ENCODE measurements around the gene TBC1D28.
"Not testable (repeated sequence)": the region's sequence is repeated elsewhere in the genome, so short reads cannot be mapped to it uniquely, and the experiment has no call there.

Gene TBC1D28

GRCh38 chr17:18644291-18644690 is at the start of gene TBC1D28:
TSS of gene TBC1D28 (minus strand) at chr17:18644391. CDS start at chr17:18641352, 3,039 bp downstream.
- H3K36me3 ChIP-seq (ENCODE audit: control insufficient read depth in 2 of 2, insufficient read depth in 1 of 2, low read length in 2 of 2); H3K4me1 ChIP-seq (ENCODE audit: control insufficient read depth, insufficient read depth, low read length); H3K4me3 ChIP-seq (ENCODE audit: low read depth, low read length); CTCF ChIA-PET; H3K9me3 ChIP-seq (ENCODE audit: control insufficient read depth, insufficient read depth, low read depth, low read length); POLR2A ChIA-PET; H3K27ac ChIP-seq (ENCODE audit: extremely low read depth, low read depth, low read length): not testable (repeated sequence)

GRCh38 chr17:18682668-18683067 is 38.5 kb upstream of the TBC1D28 start:
- Histone ChIP-seq H3K27ac (ENCODE audit: extremely low read depth, low read depth, low read length) (peak overlapping the region; percentile 41; the same call in 1 of the 2 replicates), H3K36me3 (ENCODE audit: control insufficient read depth in 2 of 2, insufficient read depth in 1 of 2, low read length in 2 of 2) (peaks cover 0 to 20% of the 10 kb centered on the region in 2 experiments; a peak in 1 of 3 replicates)
- H3K4me1 ChIP-seq (ENCODE audit: control insufficient read depth, insufficient read depth, low read length); H3K4me3 ChIP-seq (ENCODE audit: low read depth, low read length); H3K9me3 ChIP-seq (ENCODE audit: control insufficient read depth, insufficient read depth, low read depth, low read length): not testable (repeated sequence)
- ChIA-PET CTCF (interaction anchor here (0.7 kb wide), 1 partner anchor 1159 kb away, joined by 3 read pairs; no protein-coding TSS in a partner anchor), POLR2A (interaction anchor here (0.5 to 1.1 kb wide), 4 partner anchors 15 to 226 kb away, joined by 3 to 7 read pairs (median 5); partner anchors contain the start of gene PRPSAP2)

GRCh38 chr17:18681767-18682571 is 37.8 kb upstream of the TBC1D28 start, which contains the start of gene FOXO3B:
TSS of gene FOXO3B (minus strand) at chr17:18682314. CDS start at chr17:18681651, 663 bp downstream.
- POLR2A ChIA-PET, result interaction anchor here (0.5 to 1.1 kb wide), 4 partner anchors 16 to 227 kb away, joined by 3 to 7 read pairs (median 5); partner anchors contain the start of gene PRPSAP2
- Histone ChIP-seq H3K4me3 (ENCODE audit: low read depth, low read length) (peak within 1 kb of the TSS; percentile 57), H3K27ac (ENCODE audit: extremely low read depth, low read depth, low read length) (peak within 1 kb of the TSS; percentile 68; the same call in 1 of the 2 replicates), H3K36me3 (ENCODE audit: control insufficient read depth in 2 of 2, insufficient read depth in 1 of 2, low read length in 2 of 2) (peaks cover 0 to 27% of the 10 kb centered on the region in 2 experiments; a peak in 1 of 3 replicates)
- not testable (repeated sequence) for H3K9me3 ChIP-seq (ENCODE audit: control insufficient read depth, insufficient read depth, low read depth, low read length); H3K4me1 ChIP-seq (ENCODE audit: control insufficient read depth, insufficient read depth, low read length)
- CTCF ChIA-PET, result interaction anchor here (0.7 kb wide), 1 partner anchor 1158 kb away, joined by 3 read pairs; no protein-coding TSS in a partner anchor
- TF ChIP-seq ZNF501 (tag by site-specific recombination; IDR thresholded peaks at IDR 0.05) (peak; percentile 67; the same call in 1 of the 2 replicates), SP3 (tag by site-specific recombination; IDR thresholded peaks at IDR 0.05) (peak; percentile 37), ZBTB20 (tag by site-specific recombination; IDR thresholded peaks at IDR 0.05) (peak; percentile 54; the same call in 1 of the 2 replicates), ZNF121 (tag by site-specific recombination; IDR thresholded peaks at IDR 0.05) (0 out of 2 replicates have a peak, but pooled peaks have one; percentile 43), ZBTB17 (tag by site-specific recombination; IDR thresholded peaks at IDR 0.05) (peak; percentile 99), ZNF600 (tag by site-specific recombination; IDR thresholded peaks at IDR 0.05) (peak; percentile 63), ZNF629 (tag by site-specific recombination; IDR thresholded peaks at IDR 0.05) (0 out of 2 replicates have a peak, but pooled peaks have one; percentile 23), ZNF341 (tag by site-specific recombination; IDR thresholded peaks at IDR 0.05; ENCODE audit: low read depth) (peak; percentile 67), IKZF3 (tag by site-specific recombination; IDR thresholded peaks at IDR 0.05) (peak; percentile 32; the same call in 1 of the 2 replicates), ZBTB26 (tag by site-specific recombination; optimal IDR thresholded peaks at IDR 0.05) (peak; percentile 87), PRDM10 (tag by site-specific recombination; IDR thresholded peaks at IDR 0.05) (peak; percentile 88), ZNF610 (tag by site-specific recombination; IDR thresholded peaks at IDR 0.05; ENCODE audit: borderline replicate concordance) (0 out of 2 replicates have a peak, but pooled peaks have one; percentile 51), ZEB2 (tag by site-specific recombination; IDR thresholded peaks at IDR 0.05) (peak; percentile 73), ZNF335 (tag by site-specific recombination; conservative IDR thresholded peaks at IDR 0.05) (peak; percentile 81), SP2 (tag by site-specific recombination; IDR thresholded peaks at IDR 0.05) (peak; percentile 59), SP7 (tag by site-specific recombination; IDR thresholded peaks at IDR 0.05) (peak; percentile 31; the same call in 1 of the 2 replicates), ZBTB11 (tag by site-specific recombination; conservative IDR thresholded peaks at IDR 0.05; ENCODE audit: low read depth) (peak; percentile 82), ZNF76 (tag by site-specific recombination; IDR thresholded peaks at IDR 0.05; ENCODE audit: borderline replicate concordance, low read depth) (peak; percentile 92), GLIS1 (tag by site-specific recombination; IDR thresholded peaks at IDR 0.05) (peak; percentile 84), ZNF394 (tag by site-specific recombination; IDR thresholded peaks at IDR 0.05; ENCODE audit: borderline replicate concordance) (peak; percentile 80; the same call in 1 of the 2 replicates), ZIC2 (tag by site-specific recombination; IDR thresholded peaks at IDR 0.05) (peak; percentile 70)

All from HEK293 (cell line).